Parathyroid adenoma (tissue), 2 donors: ENCODE results near the gene HIGD2B.
"Not testable (repeated sequence)": the region's sequence is repeated elsewhere in the genome, so short reads cannot be mapped to it uniquely, and the experiment has no call there.

Source experiments
- H2AFZ ChIP-seq: fragments of 300-600 bp; sonication (generic); one replicate; pipeline ENCODE4 v1.7.0; 2017; ENCODE audit warnings: antibody characterized with exemption, mild to moderate bottlenecking
- H3K27ac ChIP-seq: fragments of 300-600 bp; sonication (generic); one replicate; pipeline ENCODE4 v1.7.0; 2017
- H3K27me3 ChIP-seq: fragments of 300-600 bp; sonication (generic); one replicate; pipeline ENCODE4 v1.7.0; 2017; ENCODE audit warnings: low read length; ENCODE audit not compliant: control insufficient read depth, insufficient read depth
- H3K36me3 ChIP-seq: fragments of 300-600 bp; sonication (generic); one replicate; pipeline ENCODE4 v1.7.0; 2017; ENCODE audit warnings: low read length; ENCODE audit not compliant: control insufficient read depth, insufficient read depth
- H3K4me1 ChIP-seq: fragments of 300-600 bp; sonication (generic); one replicate; pipeline ENCODE4 v1.7.0; 2017; ENCODE audit warnings: control low read depth
- H3K4me2 ChIP-seq: fragments of 300-600 bp; sonication (generic); one replicate; pipeline ENCODE4 v1.7.0; 2017; ENCODE audit warnings: low read length
- H3K4me3 ChIP-seq: fragments of 300-600 bp; sonication (generic); one replicate; pipeline ENCODE4 v1.7.0; 2017; ENCODE audit warnings: low read depth, low read length
- H3K79me2 ChIP-seq: fragments of 300-600 bp; sonication (generic); one replicate; pipeline ENCODE4 v1.7.0; 2017; ENCODE audit warnings: control low read depth
- H3K9ac ChIP-seq: fragments of 300-600 bp; sonication (generic); one replicate; pipeline ENCODE4 v1.7.0; 2017; ENCODE audit warnings: mild to moderate bottlenecking
- H3K9me3 ChIP-seq: fragments of 300-600 bp; sonication (generic); one replicate; pipeline ENCODE4 v1.7.0; 2017; ENCODE audit warnings: low read length; ENCODE audit not compliant: control insufficient read depth
- CTCF ChIP-seq: fragments of 300-600 bp; sonication (generic); IDR thresholded peaks from one replicate; pipeline ENCODE4 v1.7.0; 2017; ENCODE audit warnings: antibody characterized with exemption, mild to moderate bottlenecking
- donor health status: primary hyperparathyroidism.

The HIGD2B gene

GRCh38 chr15:72724028-72724427 is 38.0 kb upstream of the HIGD2B start:
- Histone ChIP-seq H3K4me3 (no peak overlapping the region), H3K9ac (no peak overlapping the region), H3K4me2 (no peak overlapping the region), H3K79me2 (no peaks in the 10 kb centered on the region), H3K27ac (no peak overlapping the region), H3K27me3 (no peaks in the 10 kb centered on the region), H3K4me1 (no peaks in the 10 kb centered on the region), H2AFZ (no peak overlapping the region), H3K9me3 (no peaks in the 10 kb centered on the region), H3K36me3 (no peaks in the 10 kb centered on the region)
- TF ChIP-seq CTCF, result no peak

- Histone ChIP-seq H3K79me2 (no peaks in the 10 kb centered on the region), H3K9me3 (no peaks in the 10 kb centered on the region), H3K27me3 (no peaks in the 10 kb centered on the region), H3K4me3 (no peak overlapping the region), H3K9ac (no peak overlapping the region), H3K4me2 (no peak overlapping the region), H2AFZ (no peak overlapping the region), H3K36me3 (no peaks in the 10 kb centered on the region), H3K27ac (no peak overlapping the region), H3K4me1 (no peaks in the 10 kb centered on the region)
- peak; percentile 53 for TF ChIP-seq CTCF
These were observed 36.2 kb upstream of the HIGD2B start for GRCh38 chr15:72722071-72722696.

GRCh38 chr15:72708551-72709303 is 22.7 kb upstream of the HIGD2B start:
- not testable (repeated sequence) for H3K36me3 ChIP-seq, H3K4me1 ChIP-seq, H3K9me3 ChIP-seq, H3K27ac ChIP-seq, H3K79me2 ChIP-seq, H3K9ac ChIP-seq, H2AFZ ChIP-seq, H3K4me2 ChIP-seq, H3K4me3 ChIP-seq, H3K27me3 ChIP-seq

- Histone ChIP-seq H3K27me3 (no peaks in the 10 kb centered on the region), H3K9ac (no peak overlapping the region), H3K36me3 (no peaks in the 10 kb centered on the region), H3K4me3 (no peak overlapping the region), H3K4me1 (no peaks in the 10 kb centered on the region), H3K27ac (no peak overlapping the region), H3K79me2 (no peaks in the 10 kb centered on the region), H2AFZ (no peak overlapping the region), H3K4me2 (no peak overlapping the region), H3K9me3 (no peaks in the 10 kb centered on the region)
- TF ChIP-seq CTCF, result no peak
These were observed 20.3 kb upstream of the HIGD2B start for GRCh38 chr15:72706266-72706665.

GRCh38 chr15:72700076-72700475 is 14.1 kb upstream of the HIGD2B start:
- no peak overlapping the region for H2AFZ ChIP-seq
- H3K4me3 ChIP-seq, result no peak overlapping the region
- H3K4me1 ChIP-seq, result no peaks in the 10 kb centered on the region
- no peak overlapping the region for H3K27ac ChIP-seq
- H3K27me3 ChIP-seq, result no peaks in the 10 kb centered on the region
- no peak for TF ChIP-seq CTCF
- no peaks in the 10 kb centered on the region for H3K9me3 ChIP-seq
- H3K79me2 ChIP-seq, result no peaks in the 10 kb centered on the region
- H3K36me3 ChIP-seq, result no peaks in the 10 kb centered on the region
- no peak overlapping the region for H3K9ac ChIP-seq
- no peak overlapping the region for H3K4me2 ChIP-seq
